ENCODE results near the gene PPP6R1. TPM values are rescaled to one million over a fixed set of nuclear protein-coding genes. Genes with fewer than 3 reads are reported as not detected.
A peak's percentile ranks its signal among the peaks of the same experiment; 100 is the strongest.

The PPP6R1 gene
- total and polyA plus RNA-seq, 2 of the 13 experiments (the other 11 are each of a cell fraction or from before 2014, with no cell fraction given) = 25.8 to 54.0 TPM

- TF ChIP-seq ZNF260 (CRISPR knock-in tag; IDR thresholded peaks at IDR 0.05; ENCODE audit: borderline replicate concordance, low read depth) = no peak
- 0 out of 2 replicates have a peak, but pooled peaks have one; percentile 33 for TF ChIP-seq ZBTB2 (CRISPR knock-in tag; IDR thresholded peaks at IDR 0.05; ENCODE audit: low read depth)
- TF ChIP-seq KLF12 (CRISPR knock-in tag; IDR thresholded peaks at IDR 0.05; ENCODE audit: borderline replicate concordance) = 0 out of 2 replicates have a peak, but pooled peaks have one; percentile 48
- TF ChIP-seq SRSF4 (IDR thresholded peaks at IDR 0.05; ENCODE audit: low read depth, low read length, poor library complexity, severe bottlenecking) = no peak
- no peak for TF ChIP-seq ZEB1 (IDR thresholded peaks at IDR 0.05; ENCODE audit: insufficient replicate concordance, low read depth)
- TF ChIP-seq ZNF550 (CRISPR knock-in tag; IDR thresholded peaks at IDR 0.05; ENCODE audit: borderline replicate concordance) = no peak
- TF ChIP-seq MTERF4 (CRISPR knock-in tag; IDR thresholded peaks at IDR 0.05) = no peak
- no peak for TF ChIP-seq THYN1 (CRISPR knock-in tag; IDR thresholded peaks at IDR 0.05; ENCODE audit: borderline replicate concordance, low read depth)
- no peak for TF ChIP-seq TCF12 (IDR thresholded peaks at IDR 0.05)
- TF ChIP-seq TCF12 (CRISPR knock-in tag; IDR thresholded peaks at IDR 0.05) = no peak
- no peak for TF ChIP-seq ZNF180 (CRISPR knock-in tag; IDR thresholded peaks at IDR 0.05; ENCODE audit: borderline replicate concordance, low read depth)
- TF ChIP-seq ZNF446 (CRISPR knock-in tag; IDR thresholded peaks at IDR 0.05) = no peak
- no peak for TF ChIP-seq NCOR1 (IDR thresholded peaks at IDR 0.05; ENCODE audit: borderline replicate concordance, low read length)
- TF ChIP-seq ZMYM2 (CRISPR knock-in tag; IDR thresholded peaks at IDR 0.05) = no peak
- no peak for TF ChIP-seq ZNF615 (CRISPR knock-in tag; IDR thresholded peaks at IDR 0.05; ENCODE audit: borderline replicate concordance)
- TF ChIP-seq ZGPAT (CRISPR knock-in tag; IDR thresholded peaks at IDR 0.05) = no peak
- 0 out of 2 replicates have a peak, but pooled peaks have one; percentile 27 for TF ChIP-seq ZNF317 (CRISPR knock-in tag; IDR thresholded peaks at IDR 0.05)
- TF ChIP-seq MEF2D (CRISPR knock-in tag; IDR thresholded peaks at IDR 0.05) = no peak
- TF ChIP-seq RBFOX2 (IDR thresholded peaks at IDR 0.05; ENCODE audit: low read depth, low read length) = no peak
- no peak for TF ChIP-seq LRRFIP1 (CRISPR knock-in tag; conservative IDR thresholded peaks at IDR 0.05)
- TF ChIP-seq ZSCAN20 (CRISPR knock-in tag; IDR thresholded peaks at IDR 0.05; ENCODE audit: borderline replicate concordance) = no peak
- TF ChIP-seq ZNF468 (CRISPR knock-in tag; IDR thresholded peaks at IDR 0.05) = no peak
- TF ChIP-seq SAP130 (CRISPR knock-in tag; IDR thresholded peaks at IDR 0.05; ENCODE audit: low read depth) = no peak
- no peak for TF ChIP-seq SOX5 (CRISPR knock-in tag; IDR thresholded peaks at IDR 0.05; ENCODE audit: borderline replicate concordance)
- TF ChIP-seq ZBTB20 (CRISPR knock-in tag; IDR thresholded peaks at IDR 0.05; ENCODE audit: borderline replicate concordance, low read depth) = no peak
Observed at GRCh38 chr19:55229145-55229788, 29.6 kb downstream of the PPP6R1 start (continued).
